ENCODE results near the gene SRGAP2C.
"Not testable (repeated sequence)": the region's sequence is repeated elsewhere in the genome, so short reads cannot be mapped to it uniquely, and the experiment has no call there.

DNA sequence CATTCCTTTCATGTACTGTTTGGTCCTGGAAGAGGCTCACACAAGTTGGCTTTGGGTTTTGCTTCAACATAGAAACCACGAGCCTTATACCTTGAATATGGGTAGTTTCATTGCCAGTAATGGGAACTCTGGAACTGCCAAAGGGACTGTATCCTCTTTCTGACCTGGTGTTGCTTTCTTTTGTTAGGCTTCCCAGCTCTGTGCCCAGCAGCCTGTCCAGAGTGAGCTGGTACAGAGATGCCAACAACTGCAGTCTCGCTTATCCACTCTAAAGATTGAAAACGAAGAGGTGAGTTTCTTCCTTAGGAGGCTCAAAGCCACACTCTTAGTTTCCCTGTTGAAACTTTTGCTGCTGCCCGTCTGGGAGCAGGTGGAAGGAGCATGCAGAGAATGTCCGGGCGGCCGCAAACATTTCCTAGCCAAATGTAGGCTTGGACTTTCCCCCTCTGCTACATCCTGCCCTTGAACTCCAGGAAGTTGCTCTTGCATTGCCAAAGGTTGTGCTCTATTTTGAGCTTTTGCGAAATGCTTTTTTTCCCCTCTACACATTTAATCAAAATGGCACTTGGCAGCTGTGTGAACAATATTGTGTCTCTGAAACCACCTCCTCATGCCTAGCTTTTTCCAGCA is 201.7 kb downstream of the SRGAP2C start:
- TF ChIP-seq, protein P1, sequence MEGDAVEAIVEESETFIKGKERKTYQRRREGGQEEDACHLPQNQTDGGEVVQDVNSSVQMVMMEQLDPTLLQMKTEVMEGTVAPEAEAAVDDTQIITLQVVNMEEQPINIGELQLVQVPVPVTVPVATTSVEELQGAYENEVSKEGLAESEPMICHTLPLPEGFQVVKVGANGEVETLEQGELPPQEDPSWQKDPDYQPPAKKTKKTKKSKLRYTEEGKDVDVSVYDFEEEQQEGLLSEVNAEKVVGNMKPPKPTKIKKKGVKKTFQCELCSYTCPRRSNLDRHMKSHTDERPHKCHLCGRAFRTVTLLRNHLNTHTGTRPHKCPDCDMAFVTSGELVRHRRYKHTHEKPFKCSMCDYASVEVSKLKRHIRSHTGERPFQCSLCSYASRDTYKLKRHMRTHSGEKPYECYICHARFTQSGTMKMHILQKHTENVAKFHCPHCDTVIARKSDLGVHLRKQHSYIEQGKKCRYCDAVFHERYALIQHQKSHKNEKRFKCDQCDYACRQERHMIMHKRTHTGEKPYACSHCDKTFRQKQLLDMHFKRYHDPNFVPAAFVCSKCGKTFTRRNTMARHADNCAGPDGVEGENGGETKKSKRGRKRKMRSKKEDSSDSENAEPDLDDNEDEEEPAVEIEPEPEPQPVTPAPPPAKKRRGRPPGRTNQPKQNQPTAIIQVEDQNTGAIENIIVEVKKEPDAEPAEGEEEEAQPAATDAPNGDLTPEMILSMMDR (conservative IDR thresholded peaks at IDR 0.05) = not testable (repeated sequence)
- not testable (repeated sequence) for TF ChIP-seq EZH2 (IDR thresholded peaks at IDR 0.05; ENCODE audit: low read depth)

Data from PC-9 (cell line).